ENCODE measurements around the gene ARHGAP28. TPM values are rescaled to one million over a fixed set of nuclear protein-coding genes. Genes with fewer than 3 reads are reported as not detected.
A peak's percentile ranks its signal among the peaks of the same experiment; 100 is the strongest.
"Not testable (repeated sequence)": the region's sequence is repeated elsewhere in the genome, so short reads cannot be mapped to it uniquely, and the experiment has no call there.

Gene ARHGAP28
- total RNA-seq, 1 donor from 2014 or later: 15.7 TPM

DNA sequence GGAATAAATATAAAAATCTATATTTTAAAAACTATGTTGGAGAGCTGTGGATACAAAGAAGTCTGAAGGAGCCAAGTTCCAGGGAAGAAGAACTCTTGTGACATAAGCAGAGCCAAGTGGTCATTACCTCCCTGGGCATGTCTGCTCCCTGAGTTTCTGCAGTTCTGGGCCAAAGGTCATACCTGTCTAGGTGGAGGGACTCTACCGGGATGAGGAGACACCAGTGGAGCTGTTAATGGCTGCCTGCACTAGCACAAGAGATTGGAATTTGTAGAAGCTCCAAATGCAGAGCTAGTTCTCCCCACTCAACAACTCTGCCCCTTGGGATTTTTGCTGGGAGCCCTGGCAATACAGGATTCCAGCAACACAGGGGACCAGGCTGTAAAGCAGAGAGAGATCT, 89.8 kb downstream of the ARHGAP28 start:
- no peaks in the 10 kb centered on the region for H3K4me1 ChIP-seq
- no peak overlapping the region for H3K4me3 ChIP-seq
- no peak overlapping the region for H3K27ac ChIP-seq
- H3K9me3 ChIP-seq: no peaks in the 10 kb centered on the region
- intact Hi-C loops (cut with DNase I): no loop called here
- no peaks in the 10 kb centered on the region for H3K27me3 ChIP-seq
- no peaks in the 10 kb centered on the region for H3K36me3 ChIP-seq
- no peak for DNase-seq
- no peak for ATAC-seq
- TF ChIP-seq, protein P1, sequence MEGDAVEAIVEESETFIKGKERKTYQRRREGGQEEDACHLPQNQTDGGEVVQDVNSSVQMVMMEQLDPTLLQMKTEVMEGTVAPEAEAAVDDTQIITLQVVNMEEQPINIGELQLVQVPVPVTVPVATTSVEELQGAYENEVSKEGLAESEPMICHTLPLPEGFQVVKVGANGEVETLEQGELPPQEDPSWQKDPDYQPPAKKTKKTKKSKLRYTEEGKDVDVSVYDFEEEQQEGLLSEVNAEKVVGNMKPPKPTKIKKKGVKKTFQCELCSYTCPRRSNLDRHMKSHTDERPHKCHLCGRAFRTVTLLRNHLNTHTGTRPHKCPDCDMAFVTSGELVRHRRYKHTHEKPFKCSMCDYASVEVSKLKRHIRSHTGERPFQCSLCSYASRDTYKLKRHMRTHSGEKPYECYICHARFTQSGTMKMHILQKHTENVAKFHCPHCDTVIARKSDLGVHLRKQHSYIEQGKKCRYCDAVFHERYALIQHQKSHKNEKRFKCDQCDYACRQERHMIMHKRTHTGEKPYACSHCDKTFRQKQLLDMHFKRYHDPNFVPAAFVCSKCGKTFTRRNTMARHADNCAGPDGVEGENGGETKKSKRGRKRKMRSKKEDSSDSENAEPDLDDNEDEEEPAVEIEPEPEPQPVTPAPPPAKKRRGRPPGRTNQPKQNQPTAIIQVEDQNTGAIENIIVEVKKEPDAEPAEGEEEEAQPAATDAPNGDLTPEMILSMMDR (IDR thresholded peaks at IDR 0.05): no peak

DNA sequence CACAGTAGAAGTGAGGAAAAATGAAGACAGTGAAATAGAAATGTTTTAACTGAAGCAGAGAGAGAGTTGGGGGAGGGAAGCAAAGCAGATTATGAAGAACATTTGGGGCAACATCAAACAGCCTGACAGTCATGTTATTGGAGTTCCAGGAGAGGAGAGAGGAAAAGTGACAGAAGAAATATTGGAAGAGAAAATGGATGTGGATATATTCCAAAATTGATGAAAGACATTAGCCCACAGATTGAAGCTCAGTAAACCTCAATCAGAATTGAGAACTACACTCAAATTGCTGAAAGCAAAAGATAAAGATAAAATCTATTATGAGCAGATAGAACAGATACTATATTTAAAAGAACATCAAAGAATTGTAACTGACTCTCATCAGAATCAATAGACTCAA, 90.8 kb downstream of the ARHGAP28 start:
- H3K9me3 ChIP-seq: no peaks in the 10 kb centered on the region
- ATAC-seq: no peak
- H3K27ac ChIP-seq: no peak overlapping the region
- H3K4me1 ChIP-seq: no peaks in the 10 kb centered on the region
- no peak overlapping the region for H3K4me3 ChIP-seq
- DNase-seq: no peak
- intact Hi-C loops (cut with DNase I): no loop called here
- no peaks in the 10 kb centered on the region for H3K27me3 ChIP-seq
- TF ChIP-seq, protein P1 (IDR thresholded peaks at IDR 0.05): no peak
- H3K36me3 ChIP-seq: no peaks in the 10 kb centered on the region

DNA sequence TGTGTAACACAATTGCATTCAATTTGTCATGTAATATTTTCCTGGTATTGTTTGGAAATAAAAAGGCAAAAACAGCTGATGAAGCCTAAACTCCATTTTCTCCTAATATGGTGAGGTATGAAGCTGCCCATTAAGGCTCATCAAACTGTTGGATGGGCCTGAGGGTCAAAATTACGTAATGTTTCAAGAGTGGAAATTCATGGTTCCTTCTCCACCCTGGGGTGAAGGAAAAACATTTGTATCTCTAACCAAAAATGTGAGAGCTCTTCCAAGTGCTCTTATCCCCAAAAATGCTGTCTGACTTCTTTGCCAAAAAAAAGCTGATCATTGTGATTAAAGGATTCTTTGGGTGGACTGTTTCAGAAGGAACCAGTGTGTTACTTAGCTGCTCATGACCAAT, 91.8 kb downstream of the ARHGAP28 start:
- no peak overlapping the region for H3K4me3 ChIP-seq
- intact Hi-C loops (cut with DNase I): no loop called here
- H3K27me3 ChIP-seq: no peaks in the 10 kb centered on the region
- H3K27ac ChIP-seq: no peak overlapping the region
- H3K4me1 ChIP-seq: no peaks in the 10 kb centered on the region
- DNase-seq (no peak), ATAC-seq (no peak)
- no peaks in the 10 kb centered on the region for H3K36me3 ChIP-seq
- H3K9me3 ChIP-seq: no peaks in the 10 kb centered on the region
- TF ChIP-seq, protein P1 (IDR thresholded peaks at IDR 0.05): no peak

DNA sequence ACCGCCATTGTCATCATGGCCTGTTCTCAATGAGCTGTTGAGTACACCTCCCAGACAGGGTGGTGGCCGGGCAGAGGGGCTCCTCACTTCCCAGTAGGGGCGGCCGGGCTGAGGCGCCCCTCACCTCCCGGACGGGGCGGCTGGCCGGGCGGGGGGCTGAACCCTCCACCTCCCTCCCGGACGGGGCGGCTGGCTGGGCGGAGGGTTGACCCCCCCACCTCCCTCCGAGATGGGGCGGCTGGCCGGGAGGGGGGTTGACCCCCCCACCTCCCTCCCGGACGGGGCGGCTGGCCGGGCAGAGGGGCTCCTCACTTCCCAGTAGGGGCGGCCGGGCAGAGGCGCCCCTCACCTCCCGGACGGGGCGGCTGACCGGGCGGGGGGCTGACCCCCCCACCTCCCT, 97.6 kb downstream of the ARHGAP28 start:
- H3K4me1 ChIP-seq; ATAC-seq; DNase-seq; H3K27ac ChIP-seq; H3K9me3 ChIP-seq; H3K27me3 ChIP-seq; intact Hi-C loops (cut with DNase I); H3K36me3 ChIP-seq; H3K4me3 ChIP-seq: not testable (repeated sequence)

DNA sequence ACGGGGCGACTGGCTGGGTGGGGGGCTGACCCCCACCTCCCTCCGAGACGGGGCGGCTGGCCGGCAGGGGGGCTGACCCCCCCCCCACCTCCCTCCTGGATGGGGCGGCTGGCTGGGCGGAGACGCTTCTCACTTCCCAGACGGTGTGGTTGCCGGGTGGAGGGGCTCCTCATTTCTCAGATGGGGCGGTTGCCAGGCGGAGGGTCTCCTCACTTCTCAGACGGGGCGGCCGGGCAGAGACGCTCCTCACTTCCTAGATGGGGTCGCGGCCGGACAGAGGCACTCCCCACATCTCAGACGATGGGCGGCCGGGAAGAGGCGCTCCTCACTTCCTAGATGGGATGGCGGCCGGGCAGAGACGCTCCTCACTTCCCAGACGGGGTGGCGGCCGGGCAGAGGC, 98.0 kb downstream of the ARHGAP28 start:
- H3K4me1 ChIP-seq; H3K27ac ChIP-seq; H3K36me3 ChIP-seq; intact Hi-C loops (cut with DNase I); ATAC-seq; H3K9me3 ChIP-seq; H3K4me3 ChIP-seq; DNase-seq; H3K27me3 ChIP-seq: not testable (repeated sequence)

DNA sequence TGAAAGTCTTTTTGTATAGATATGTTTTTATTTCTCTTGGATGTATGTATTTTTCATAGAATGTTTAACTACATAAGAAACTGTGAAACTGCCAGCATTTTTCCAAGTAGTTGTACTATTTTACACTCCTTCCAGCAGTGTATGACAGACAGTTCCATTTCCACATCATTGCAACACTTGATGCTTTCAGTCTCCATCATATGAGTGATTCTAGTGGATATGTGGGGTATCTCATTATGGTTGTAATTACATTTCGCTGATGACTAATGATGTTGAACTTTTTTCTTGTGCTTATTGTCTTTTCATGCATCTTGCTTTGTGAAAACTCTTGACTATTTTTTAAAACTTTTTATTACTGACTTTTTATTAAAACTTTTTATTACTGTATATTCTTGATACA, 101.4 kb downstream of the ARHGAP28 start:
- H3K36me3 ChIP-seq: no peaks in the 10 kb centered on the region
- peaks cover 6% of the 10 kb centered on the region for H3K4me1 ChIP-seq
- no peak for DNase-seq
- ATAC-seq: no peak
- no peak overlapping the region for H3K27ac ChIP-seq
- no peaks in the 10 kb centered on the region for H3K9me3 ChIP-seq
- no peak overlapping the region for H3K4me3 ChIP-seq
- intact Hi-C loops (cut with DNase I): no loop called here
- TF ChIP-seq, protein P1 (IDR thresholded peaks at IDR 0.05): no peak
- no peaks in the 10 kb centered on the region for H3K27me3 ChIP-seq

DNA sequence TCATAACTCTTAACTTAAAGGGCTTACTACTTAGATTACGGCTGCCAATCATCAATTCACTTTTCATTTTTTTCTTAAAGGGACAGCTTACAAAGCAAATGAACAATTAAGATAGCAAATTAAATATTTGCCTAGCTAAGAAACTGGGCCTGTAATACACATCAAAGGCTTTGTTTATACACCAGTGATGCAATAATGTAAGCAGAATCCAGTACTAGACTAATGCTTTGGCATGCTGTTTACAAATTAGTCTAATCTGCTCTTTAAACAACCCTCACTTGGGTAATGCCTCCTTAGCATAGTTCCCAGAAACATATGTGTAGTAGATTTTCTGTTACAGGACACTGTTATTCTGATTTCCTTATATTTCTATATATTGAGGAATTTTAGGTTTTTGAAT, 105.8 kb downstream of the ARHGAP28 start:
- Histone ChIP-seq H3K4me1 (peaks cover 6% of the 10 kb centered on the region), H3K36me3 (no peaks in the 10 kb centered on the region), H3K27ac (no peak overlapping the region), H3K27me3 (no peaks in the 10 kb centered on the region), H3K4me3 (no peak overlapping the region), H3K9me3 (no peaks in the 10 kb centered on the region)
- TF ChIP-seq, protein P1 (IDR thresholded peaks at IDR 0.05): no peak
- intact Hi-C loops (cut with DNase I): no loop called here
- ATAC-seq (peak; percentile 55), DNase-seq (no peak)
